Measurements from ENCODE around the gene HIF3A.

HIF3A gene

GRCh38 chr19:46381756-46382345 is 85.0 kb downstream of the HIF3A start:
- Histone ChIP-seq H3K27ac (no peak overlapping the region), H3K4me3 (no peak overlapping the region), H3K36me3 (ENCODE audit: insufficient read depth, low read length) (peaks cover 85% of the 10 kb centered on the region), H3K9me3 (ENCODE audit: low read depth, low read length) (peaks cover 7% of the 10 kb centered on the region), H3K9ac (ENCODE audit: insufficient read length) (no peak overlapping the region)
- no peak for DNase-seq (ENCODE audit: low read depth, low spot score)
- no peak for TF ChIP-seq POLR2AphosphoS5 (IDR thresholded peaks at IDR 0.05; ENCODE audit: borderline replicate concordance, low read depth, low read length)
- no peak for TF ChIP-seq EZH2 (IDR thresholded peaks at IDR 0.05)
- TF ChIP-seq FOXP2 (optimal IDR thresholded peaks at IDR 0.05; ENCODE audit: control extremely low read depth, extremely low read length, insufficient read depth), result no peak

- DNase-seq (ENCODE audit: low read depth, low spot score), result no peak
- H3K27ac ChIP-seq, result no peak overlapping the region
- H3K9ac ChIP-seq (ENCODE audit: insufficient read length), result no peak overlapping the region
- no peak overlapping the region for H3K4me3 ChIP-seq
- TF ChIP-seq EZH2 (IDR thresholded peaks at IDR 0.05) (no peak), POLR2AphosphoS5 (IDR thresholded peaks at IDR 0.05; ENCODE audit: borderline replicate concordance, low read depth, low read length) (no peak), FOXP2 (optimal IDR thresholded peaks at IDR 0.05; ENCODE audit: control extremely low read depth, extremely low read length, insufficient read depth) (no peak)
- H3K36me3 ChIP-seq (ENCODE audit: insufficient read depth, low read length), result peaks cover 87% of the 10 kb centered on the region
- H3K9me3 ChIP-seq (ENCODE audit: low read depth, low read length), result peaks cover 7% of the 10 kb centered on the region
Observed at GRCh38 chr19:46383171-46383815, 86.5 kb downstream of the HIF3A start.

DNA sequence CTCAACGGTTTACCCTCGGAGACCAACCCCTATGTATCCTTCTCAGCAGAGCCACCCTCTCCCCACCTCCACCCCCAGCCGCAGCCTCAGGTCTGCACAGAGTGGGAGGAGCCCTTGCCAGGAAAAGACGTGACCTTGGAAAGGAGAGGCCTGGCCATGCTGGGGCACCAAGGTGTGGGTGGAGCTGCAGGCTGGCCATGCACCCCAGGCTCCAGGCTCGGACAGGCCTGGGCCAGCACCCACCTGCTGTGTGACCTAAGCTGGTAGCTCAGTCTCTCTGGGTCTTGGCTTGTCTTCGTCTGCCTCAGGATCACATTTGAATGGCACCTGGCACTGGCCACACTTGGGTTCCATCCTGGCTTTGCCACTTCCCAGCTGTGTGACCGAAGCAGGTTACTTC is 87.0 kb downstream of the HIF3A start:
- Histone ChIP-seq H3K9ac (ENCODE audit: insufficient read length) (no peak overlapping the region), H3K9me3 (ENCODE audit: low read depth, low read length) (peaks cover 7% of the 10 kb centered on the region), H3K36me3 (ENCODE audit: insufficient read depth, low read length) (peaks cover 90% of the 10 kb centered on the region), H3K27ac (no peak overlapping the region), H3K4me3 (no peak overlapping the region)
- TF ChIP-seq FOXP2 (optimal IDR thresholded peaks at IDR 0.05; ENCODE audit: control extremely low read depth, extremely low read length, insufficient read depth), result no peak
- no peak for TF ChIP-seq EZH2 (IDR thresholded peaks at IDR 0.05)
- TF ChIP-seq POLR2AphosphoS5 (IDR thresholded peaks at IDR 0.05; ENCODE audit: borderline replicate concordance, low read depth, low read length), result no peak
- DNase-seq (ENCODE audit: low read depth, low spot score), result no peak

DNA sequence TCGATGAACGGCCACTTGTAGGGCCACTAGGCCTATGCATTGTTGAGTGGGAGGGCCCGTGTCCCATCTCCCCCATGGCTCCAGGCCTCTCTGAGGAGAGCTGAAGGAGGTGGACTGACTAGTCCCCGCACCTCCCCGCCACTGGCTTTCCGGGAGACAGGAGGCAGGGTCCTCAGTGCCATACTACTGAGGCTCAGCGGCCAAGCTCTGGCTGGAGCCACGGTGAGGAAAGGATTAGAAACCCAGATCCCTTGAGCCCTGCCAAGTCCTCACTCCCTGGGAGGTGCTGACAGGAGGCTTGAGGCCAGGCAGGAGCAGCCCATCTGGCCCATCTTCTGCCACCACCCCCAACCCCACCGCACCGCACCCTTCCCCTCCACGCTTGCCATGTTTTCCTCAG is 87.6 kb downstream of the HIF3A start:
- TF ChIP-seq FOXP2 (optimal IDR thresholded peaks at IDR 0.05; ENCODE audit: control extremely low read depth, extremely low read length, insufficient read depth), result no peak
- no peak for TF ChIP-seq POLR2AphosphoS5 (IDR thresholded peaks at IDR 0.05; ENCODE audit: borderline replicate concordance, low read depth, low read length)
- TF ChIP-seq EZH2 (IDR thresholded peaks at IDR 0.05), result no peak
- H3K27ac ChIP-seq, result no peak overlapping the region
- peaks cover 7% of the 10 kb centered on the region for H3K9me3 ChIP-seq (ENCODE audit: low read depth, low read length)
- H3K4me3 ChIP-seq, result no peak overlapping the region
- peaks cover 89% of the 10 kb centered on the region for H3K36me3 ChIP-seq (ENCODE audit: insufficient read depth, low read length)
- DNase-seq (ENCODE audit: low read depth, low spot score), result no peak
- H3K9ac ChIP-seq (ENCODE audit: insufficient read length), result no peak overlapping the region

DNA sequence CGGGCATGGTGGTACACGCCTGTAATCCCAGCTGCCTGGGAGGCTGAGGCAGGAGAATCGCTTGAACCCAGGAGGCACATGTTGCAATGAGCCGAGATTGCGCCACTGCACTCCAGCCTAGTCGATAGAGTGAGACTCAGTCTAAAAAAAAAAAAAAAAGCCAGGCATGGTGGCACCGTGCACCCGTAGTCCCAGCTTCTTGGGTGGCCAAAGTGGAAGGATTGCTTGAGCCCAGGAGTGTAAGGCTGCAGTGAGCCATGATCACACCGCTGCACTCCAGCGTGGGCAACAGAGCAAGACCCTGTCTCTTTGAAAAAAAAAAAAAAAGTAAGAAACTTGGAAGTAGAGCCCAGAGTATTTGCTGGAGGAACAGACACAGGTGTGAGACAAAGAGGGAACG is 88.8 kb downstream of the HIF3A start:
- peaks cover 89% of the 10 kb centered on the region for H3K36me3 ChIP-seq (ENCODE audit: insufficient read depth, low read length)

GRCh38 chr19:46386151-46386550 is 89.3 kb downstream of the HIF3A start:
- Histone ChIP-seq H3K27ac (no peak overlapping the region), H3K9me3 (ENCODE audit: low read depth, low read length) (no peaks in the 10 kb centered on the region), H3K36me3 (ENCODE audit: insufficient read depth, low read length) (peaks cover 89% of the 10 kb centered on the region), H3K4me3 (no peak overlapping the region), H3K9ac (ENCODE audit: insufficient read length) (no peak overlapping the region)
- no peak for TF ChIP-seq POLR2AphosphoS5 (IDR thresholded peaks at IDR 0.05; ENCODE audit: borderline replicate concordance, low read depth, low read length)
- no peak for TF ChIP-seq FOXP2 (optimal IDR thresholded peaks at IDR 0.05; ENCODE audit: control extremely low read depth, extremely low read length, insufficient read depth)
- no peak for TF ChIP-seq EZH2 (IDR thresholded peaks at IDR 0.05)
- no peak for DNase-seq (ENCODE audit: low read depth, low spot score)

More for the DNA sequence above, 88.8 kb downstream of the HIF3A start:
- no peak overlapping the region for H3K27ac ChIP-seq
- H3K9ac ChIP-seq (ENCODE audit: insufficient read length), result no peak overlapping the region
- TF ChIP-seq EZH2 (IDR thresholded peaks at IDR 0.05), result no peak
- no peak for TF ChIP-seq POLR2AphosphoS5 (IDR thresholded peaks at IDR 0.05; ENCODE audit: borderline replicate concordance, low read depth, low read length)
- TF ChIP-seq FOXP2 (optimal IDR thresholded peaks at IDR 0.05; ENCODE audit: control extremely low read depth, extremely low read length, insufficient read depth), result no peak
- peaks cover 3% of the 10 kb centered on the region; the same call in 1 of the 2 replicates for H3K9me3 ChIP-seq (ENCODE audit: low read depth, low read length)
- DNase-seq (ENCODE audit: low read depth, low spot score), result no peak
- no peak overlapping the region for H3K4me3 ChIP-seq

DNA sequence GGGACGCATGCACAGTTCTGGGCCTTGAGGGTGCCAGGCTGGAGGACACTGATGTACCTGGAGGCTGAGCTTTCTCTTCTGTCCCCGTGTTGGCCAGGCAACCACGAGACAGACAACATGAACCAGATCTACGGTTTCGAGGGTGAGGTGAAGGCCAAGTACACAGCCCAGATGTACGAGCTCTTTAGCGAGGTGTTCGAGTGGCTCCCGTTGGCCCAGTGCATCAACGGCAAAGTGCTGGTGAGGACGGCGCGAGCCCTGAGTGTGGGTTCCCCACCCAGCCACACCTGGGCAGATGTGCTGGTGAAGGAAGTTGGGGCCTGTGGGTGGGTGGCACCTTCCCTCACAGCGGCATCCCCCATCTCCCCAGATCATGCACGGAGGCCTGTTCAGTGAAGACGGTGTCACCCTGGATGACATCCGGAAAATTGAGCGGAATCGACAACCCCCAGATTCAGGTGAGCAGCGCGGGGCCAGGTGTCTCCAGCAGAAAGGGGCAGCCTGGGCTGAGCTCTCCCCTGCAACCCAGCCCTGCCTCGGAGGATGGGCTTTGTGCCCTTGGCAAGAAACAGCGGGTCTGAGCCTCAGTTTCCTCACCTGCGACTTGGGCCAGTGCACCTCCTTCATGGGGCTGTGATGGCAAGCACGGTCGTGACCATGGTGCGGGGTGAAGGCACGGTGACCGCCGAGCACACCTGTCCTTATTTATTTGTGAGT is 90.3 kb downstream of the HIF3A start:
- Histone ChIP-seq H3K27ac (no peak overlapping the region), H3K36me3 (ENCODE audit: insufficient read depth, low read length) (peaks cover 83% of the 10 kb centered on the region)

DNA sequence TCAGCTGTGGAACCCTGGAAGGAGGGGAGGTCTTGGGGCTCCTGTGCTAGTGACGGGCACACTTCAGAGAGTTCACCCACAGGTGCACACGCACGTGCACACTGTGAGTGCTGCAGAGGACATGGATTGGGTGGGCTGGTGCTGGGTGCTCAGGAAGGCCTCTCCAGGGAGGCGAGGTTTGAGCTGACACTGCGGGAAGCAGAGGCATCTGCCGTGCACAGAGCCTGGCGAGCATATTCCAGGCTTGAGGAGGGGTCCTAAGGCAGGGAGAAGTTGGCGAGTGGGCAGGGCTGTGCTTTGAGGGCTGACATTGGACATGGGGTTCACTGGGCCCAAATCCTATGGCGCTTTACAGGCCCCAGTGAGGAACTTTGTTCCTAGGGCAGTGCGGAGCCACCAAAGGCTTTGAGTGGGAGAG is 90.9 kb downstream of the HIF3A start:
- Histone ChIP-seq H3K9ac (ENCODE audit: insufficient read length) (no peak overlapping the region), H3K9me3 (ENCODE audit: low read depth, low read length) (no peaks in the 10 kb centered on the region), H3K36me3 (ENCODE audit: insufficient read depth, low read length) (peaks cover 77% of the 10 kb centered on the region), H3K4me3 (no peak overlapping the region), H3K27ac (no peak overlapping the region)
- no peak for TF ChIP-seq POLR2AphosphoS5 (IDR thresholded peaks at IDR 0.05; ENCODE audit: borderline replicate concordance, low read depth, low read length)
- TF ChIP-seq EZH2 (IDR thresholded peaks at IDR 0.05), result no peak
- TF ChIP-seq FOXP2 (optimal IDR thresholded peaks at IDR 0.05; ENCODE audit: control extremely low read depth, extremely low read length, insufficient read depth), result no peak
- DNase-seq (ENCODE audit: low read depth, low spot score), result no peak

More for the DNA sequence above, 90.3 kb downstream of the HIF3A start:
- TF ChIP-seq POLR2AphosphoS5 (IDR thresholded peaks at IDR 0.05; ENCODE audit: borderline replicate concordance, low read depth, low read length) (no peak), EZH2 (IDR thresholded peaks at IDR 0.05) (no peak)
- DNase-seq (ENCODE audit: low read depth, low spot score), result no peak
- H3K9ac ChIP-seq (ENCODE audit: insufficient read length), result no peak overlapping the region
- no peak overlapping the region for H3K4me3 ChIP-seq
- H3K9me3 ChIP-seq (ENCODE audit: low read depth, low read length), result no peaks in the 10 kb centered on the region

Measured in SK-N-MC (cell line).